H9 (cell line): ENCODE results near the gene SLC29A1. TPM values are rescaled to one million over a fixed set of nuclear protein-coding genes. Genes with fewer than 3 reads are reported as not detected.

Source experiments
- DNase-seq: peaks from one replicate; pipeline ENCODE4 v3.0.0-alpha.2; 2017
- H2AFZ ChIP-seq: one replicate; pipeline ENCODE4 v1.6.1; 2013; ENCODE audit warnings: mild to moderate bottlenecking, low read length, control low read depth, moderate library complexity
- H2AK5ac ChIP-seq: 2 replicates; pipeline ENCODE4 v1.6.1; 2013; ENCODE audit warnings: low read length, control low read depth, mixed read lengths; ENCODE audit not compliant: insufficient read length
- H2BK120ac ChIP-seq: one replicate; pipeline ENCODE4 v1.6.1; 2013; ENCODE audit warnings: low read depth, mild to moderate bottlenecking, low read length, control low read depth, inconsistent platforms; ENCODE audit not compliant: poor library complexity, severe bottlenecking
- H2BK12ac ChIP-seq: 2 replicates; pipeline ENCODE4 v1.6.1; 2013; ENCODE audit warnings: low read length, control low read depth, mixed read lengths, low read depth; ENCODE audit not compliant: insufficient read length
- H2BK15ac ChIP-seq: 2 replicates; pipeline ENCODE4 v1.6.1; 2013; ENCODE audit warnings: low read depth, low read length, control low read depth
- H2BK20ac ChIP-seq: one replicate; pipeline ENCODE4 v1.6.1; 2013; ENCODE audit warnings: low read depth, mild to moderate bottlenecking, low read length, control low read depth, inconsistent platforms; ENCODE audit not compliant: poor library complexity, severe bottlenecking
- H2BK5ac ChIP-seq: 2 replicates; pipeline ENCODE4 v1.6.1; 2013; ENCODE audit warnings: low read length, control low read depth, mixed read lengths; ENCODE audit not compliant: insufficient read length
- H3K14ac ChIP-seq: 2 replicates; pipeline ENCODE4 v1.6.1; 2013; ENCODE audit warnings: low read length, control low read depth; ENCODE audit not compliant: insufficient read depth
- H3K18ac ChIP-seq: 2 replicates; pipeline ENCODE4 v1.6.1; 2013; ENCODE audit warnings: low read depth, mild to moderate bottlenecking, mixed read lengths, low read length, control low read depth; ENCODE audit not compliant: insufficient read length
- H3K23ac ChIP-seq: 2 replicates; pipeline ENCODE4 v1.6.1; 2013; ENCODE audit warnings: low read length, control low read depth, mixed read lengths, low read depth; ENCODE audit not compliant: insufficient read length
- H3K23me2 ChIP-seq: 2 replicates; pipeline ENCODE4 v1.6.1; 2013; ENCODE audit warnings: low read depth, mild to moderate bottlenecking, mixed read lengths, low read length, control low read depth; ENCODE audit not compliant: insufficient read length, poor library complexity, severe bottlenecking
- H3K27ac ChIP-seq: 2 replicates; pipeline ENCODE4 v1.5.1; 2013; ENCODE audit warnings: low read length, control low read depth, mixed read lengths, low read depth; ENCODE audit not compliant: insufficient read length
- H3K27me3 ChIP-seq: 2 replicates; pipeline ENCODE4 v1.6.1; 2013; ENCODE audit warnings: low read length, control low read depth, inconsistent platforms; ENCODE audit not compliant: insufficient read depth
- H3K4ac ChIP-seq: 2 replicates; pipeline ENCODE4 v1.6.1; 2013; ENCODE audit warnings: low read depth, mild to moderate bottlenecking, control low read depth, inconsistent platforms, low read length, moderate library complexity
- H3K4me1 ChIP-seq: 2 replicates; pipeline ENCODE4 v1.6.1; 2013; ENCODE audit warnings: low read length, control low read depth, inconsistent platforms; ENCODE audit not compliant: insufficient read depth
- H3K4me2 ChIP-seq: 2 replicates; pipeline ENCODE4 v1.6.1; 2013; ENCODE audit warnings: low read length, control low read depth, mixed read lengths; ENCODE audit not compliant: insufficient read length, insufficient read depth
- H3K56ac ChIP-seq: 2 replicates; pipeline ENCODE4 v1.6.1; 2013; ENCODE audit warnings: low read depth, mild to moderate bottlenecking, mixed read lengths, low read length, control low read depth; ENCODE audit not compliant: insufficient read length
- H3K79me1 ChIP-seq: 2 replicates; pipeline ENCODE4 v1.6.1; 2013; ENCODE audit warnings: low read depth, mild to moderate bottlenecking, moderate library complexity, low read length, control low read depth, inconsistent platforms; ENCODE audit not compliant: insufficient read depth, poor library complexity, severe bottlenecking
- H3K79me2 ChIP-seq: 2 replicates; pipeline ENCODE4 v1.6.1; 2013; ENCODE audit warnings: low read length, control low read depth, inconsistent platforms; ENCODE audit not compliant: insufficient read depth
- H3K9ac ChIP-seq: 2 replicates; pipeline ENCODE4 v1.6.1; 2013; ENCODE audit warnings: low read length, control low read depth, mixed read lengths; ENCODE audit not compliant: insufficient read length; ENCODE audit errors: extremely low read depth
- H3K9me3 ChIP-seq: one replicate; pipeline ENCODE4 v1.6.1; 2013; ENCODE audit warnings: low read depth, low read length, inconsistent platforms; ENCODE audit not compliant: control insufficient read depth
- H3T11ph ChIP-seq: one replicate; pipeline ENCODE4 v1.6.1; 2013; ENCODE audit warnings: mild to moderate bottlenecking, low read length, control low read depth, inconsistent platforms
- H4K20me1 ChIP-seq: one replicate; pipeline ENCODE4 v1.6.1; 2013; ENCODE audit not compliant: control insufficient read depth, insufficient read length, insufficient read depth
- H4K5ac ChIP-seq: 2 replicates; pipeline ENCODE4 v1.6.1; 2013; ENCODE audit warnings: low read depth, mild to moderate bottlenecking, mixed read lengths, low read length, control low read depth; ENCODE audit not compliant: insufficient read length
- H4K8ac ChIP-seq: replicated peaks from 2 replicates; pipeline ENCODE4 v1.6.1; 2013; ENCODE audit warnings: low read length, control low read depth, mixed read lengths, low read depth; ENCODE audit not compliant: insufficient read length
- H4K91ac ChIP-seq: 2 replicates; pipeline ENCODE4 v1.6.1; 2013; ENCODE audit warnings: low read depth, mild to moderate bottlenecking, moderate library complexity, mixed read lengths, low read length, control low read depth; ENCODE audit not compliant: insufficient read length
- H3K27ac Mint-ChIP-seq, 3 experiments: 2 replicates in 2 of 3; 3 replicates in 1 of 3; pipeline ENCODE4 v1.8.0; 2020 to 2021; ENCODE audit warnings: mixed read lengths in 3 of 3, mild to moderate bottlenecking in 1 of 3, moderate library complexity in 1 of 3
- H3K27me3 Mint-ChIP-seq: 2 replicates; pipeline ENCODE4 v1.8.0; 2021; ENCODE audit warnings: low read depth, mild to moderate bottlenecking, moderate library complexity, mixed read lengths
- H3K36me3 Mint-ChIP-seq, 3 experiments: 2 replicates in 2 of 3; 3 replicates in 1 of 3; pipeline ENCODE4 v1.8.0; 2020 to 2021; ENCODE audit warnings: low read depth in 3 of 3, mixed read lengths in 3 of 3; ENCODE audit not compliant: insufficient read depth in 1 of 3
- H3K4me1 Mint-ChIP-seq, 2 experiments: 2 replicates each; pipeline ENCODE4 v1.8.0; 2020; ENCODE audit warnings: mixed read lengths in 2 of 2
- H3K4me3 Mint-ChIP-seq, 2 experiments: 2 replicates in 1 of 2; 3 replicates in 1 of 2; pipeline ENCODE4 v1.8.0; 2020 to 2021; ENCODE audit warnings: mild to moderate bottlenecking in 2 of 2, mixed read lengths in 2 of 2, moderate library complexity in 1 of 2
- H3K9me3 Mint-ChIP-seq, 2 experiments: 2 replicates in 1 of 2; 3 replicates in 1 of 2; pipeline ENCODE4 v1.8.0; 2020; ENCODE audit warnings: mild to moderate bottlenecking in 2 of 2, mixed read lengths in 2 of 2, moderate library complexity in 1 of 2
- WGBS: extraction: QIAGEN DNeasy Blood & Tissue Kit; methylation state at CpG from one replicate; pipeline ENCODE4 v1.1.7; 2013; ENCODE audit warnings: missing lambda C conversion rate, low lambda C conversion rate, mixed read lengths; ENCODE audit not compliant: insufficient read length; ENCODE audit errors: extremely low coverage; 5-methylcytosine and 5-hydroxymethylcytosine counted together
- total RNA-seq: library from RNA; stranded (reverse); gene quantifications from 2 replicates; pipeline ENCODE4 v1.2.1, GENCODE V29; 2021
- TF ChIP-seq, protein P1 (sequence below): fragments of 200-600 bp; sonication (generic); conservative IDR thresholded peaks from 3 replicates; pipeline ENCODE4 v1.8.0; 2021; ENCODE audit warnings: antibody characterized with exemption, mild to moderate bottlenecking

Gene SLC29A1
- total RNA-seq, 1 experiment from 2014 or later: 124 TPM

DNA sequence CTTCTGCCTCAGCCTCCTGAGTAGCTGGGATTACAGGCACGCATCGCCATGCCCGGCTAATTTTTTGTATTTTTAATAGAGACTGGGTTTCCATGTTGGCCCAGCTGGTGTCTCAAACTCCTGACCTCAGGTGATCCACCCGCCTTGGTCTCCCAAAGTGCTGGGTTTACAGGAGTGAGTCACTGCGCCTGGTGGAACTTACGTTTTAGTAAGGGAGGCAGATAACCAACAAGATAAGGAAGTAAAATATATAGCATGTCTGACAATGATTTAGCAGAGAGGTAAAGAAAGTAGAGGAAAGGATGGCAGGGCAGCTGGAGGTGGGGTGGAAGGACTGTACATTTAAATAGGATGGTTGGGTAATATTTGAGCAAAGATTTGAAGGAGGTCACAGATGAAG lies 19.4 kb upstream of the SLC29A1 start:
- Histone ChIP-seq H3K23me2 (no peaks in the 10 kb centered on the region), H3K56ac (no peak overlapping the region), H3K14ac (no peak overlapping the region), H4K8ac (no peak overlapping the region), H3K9ac (no peak overlapping the region), H3K4ac (no peak overlapping the region), H4K5ac (no peak overlapping the region), H2BK12ac (no peak overlapping the region), H3K23ac (no peak overlapping the region), H3K27me3 (no peaks in the 10 kb centered on the region), H2BK5ac (no peak overlapping the region), H3K4me2 (no peak overlapping the region), H3K79me1 (no peaks in the 10 kb centered on the region), H3K9me3 (no peaks in the 10 kb centered on the region), H2AFZ (no peak overlapping the region), H3K4me1 (peaks cover 22% of the 10 kb centered on the region), H2AK5ac (no peak overlapping the region), H4K91ac (no peak overlapping the region), H2BK20ac (no peak overlapping the region), H3T11ph (no peak overlapping the region), H3K79me2 (no peaks in the 10 kb centered on the region), H2BK15ac (no peak overlapping the region), H3K27ac (no peak overlapping the region), H3K18ac (no peak overlapping the region), H4K20me1 (peaks cover 3% of the 10 kb centered on the region), H2BK120ac (no peak overlapping the region)
- Mint-ChIP-seq H3K36me3 (no peaks in the 10 kb centered on the region; a peak in 1 of 7 replicates), H3K4me1 (peaks cover 62 to 69% of the 10 kb centered on the region in 2 experiments), H3K27ac (peak overlapping the region; percentile 35 to 89 (median 80); a peak in 5 of 7 replicates), H3K4me3 (no peak overlapping the region; a peak in 1 of 5 replicates), H3K9me3 (no peaks in the 10 kb centered on the region), H3K27me3 (no peaks in the 10 kb centered on the region)
- TF ChIP-seq, protein P1, sequence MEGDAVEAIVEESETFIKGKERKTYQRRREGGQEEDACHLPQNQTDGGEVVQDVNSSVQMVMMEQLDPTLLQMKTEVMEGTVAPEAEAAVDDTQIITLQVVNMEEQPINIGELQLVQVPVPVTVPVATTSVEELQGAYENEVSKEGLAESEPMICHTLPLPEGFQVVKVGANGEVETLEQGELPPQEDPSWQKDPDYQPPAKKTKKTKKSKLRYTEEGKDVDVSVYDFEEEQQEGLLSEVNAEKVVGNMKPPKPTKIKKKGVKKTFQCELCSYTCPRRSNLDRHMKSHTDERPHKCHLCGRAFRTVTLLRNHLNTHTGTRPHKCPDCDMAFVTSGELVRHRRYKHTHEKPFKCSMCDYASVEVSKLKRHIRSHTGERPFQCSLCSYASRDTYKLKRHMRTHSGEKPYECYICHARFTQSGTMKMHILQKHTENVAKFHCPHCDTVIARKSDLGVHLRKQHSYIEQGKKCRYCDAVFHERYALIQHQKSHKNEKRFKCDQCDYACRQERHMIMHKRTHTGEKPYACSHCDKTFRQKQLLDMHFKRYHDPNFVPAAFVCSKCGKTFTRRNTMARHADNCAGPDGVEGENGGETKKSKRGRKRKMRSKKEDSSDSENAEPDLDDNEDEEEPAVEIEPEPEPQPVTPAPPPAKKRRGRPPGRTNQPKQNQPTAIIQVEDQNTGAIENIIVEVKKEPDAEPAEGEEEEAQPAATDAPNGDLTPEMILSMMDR: no peak
- WGBS: no CpG with 5 or more reads among the region's 6 CpGs
- no peak for DNase-seq
